Measurements from ENCODE around the gene TSPAN31.

DNA sequence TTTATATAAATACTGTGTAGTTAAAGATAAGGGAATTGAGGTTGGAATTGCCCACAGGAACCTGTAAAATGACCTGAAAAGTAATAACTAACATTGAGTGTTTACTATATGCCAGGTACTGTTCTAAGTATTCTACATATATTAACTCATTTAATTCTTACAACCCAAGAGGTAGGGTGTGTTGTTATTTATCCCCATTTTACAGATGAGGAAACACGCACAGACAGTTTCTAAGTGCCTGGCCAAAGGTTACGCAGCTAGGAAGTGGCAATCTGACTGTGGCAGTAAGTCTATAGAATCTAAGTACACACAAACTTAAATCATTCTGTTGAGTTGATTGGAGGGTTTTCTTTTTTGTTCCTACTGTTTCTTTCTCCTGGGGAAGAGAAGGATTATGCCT is 1.1 kb upstream of the TSPAN31 start:
- TF ChIP-seq, protein P1, sequence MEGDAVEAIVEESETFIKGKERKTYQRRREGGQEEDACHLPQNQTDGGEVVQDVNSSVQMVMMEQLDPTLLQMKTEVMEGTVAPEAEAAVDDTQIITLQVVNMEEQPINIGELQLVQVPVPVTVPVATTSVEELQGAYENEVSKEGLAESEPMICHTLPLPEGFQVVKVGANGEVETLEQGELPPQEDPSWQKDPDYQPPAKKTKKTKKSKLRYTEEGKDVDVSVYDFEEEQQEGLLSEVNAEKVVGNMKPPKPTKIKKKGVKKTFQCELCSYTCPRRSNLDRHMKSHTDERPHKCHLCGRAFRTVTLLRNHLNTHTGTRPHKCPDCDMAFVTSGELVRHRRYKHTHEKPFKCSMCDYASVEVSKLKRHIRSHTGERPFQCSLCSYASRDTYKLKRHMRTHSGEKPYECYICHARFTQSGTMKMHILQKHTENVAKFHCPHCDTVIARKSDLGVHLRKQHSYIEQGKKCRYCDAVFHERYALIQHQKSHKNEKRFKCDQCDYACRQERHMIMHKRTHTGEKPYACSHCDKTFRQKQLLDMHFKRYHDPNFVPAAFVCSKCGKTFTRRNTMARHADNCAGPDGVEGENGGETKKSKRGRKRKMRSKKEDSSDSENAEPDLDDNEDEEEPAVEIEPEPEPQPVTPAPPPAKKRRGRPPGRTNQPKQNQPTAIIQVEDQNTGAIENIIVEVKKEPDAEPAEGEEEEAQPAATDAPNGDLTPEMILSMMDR (IDR thresholded peaks at IDR 0.05): no peak
- TF ChIP-seq POLR2A (IDR thresholded peaks at IDR 0.05) (no peak), POLR2AphosphoS5 (IDR thresholded peaks at IDR 0.05) (no peak)

Data from gastroesophageal sphincter (tissue), 3 donors.